Activated CD4-positive, alpha-beta memory T cell treated with anti-CD3 and anti-CD28 coated beads for 36 hours (primary cell): Measurements from ENCODE around the gene NUDT3. TPM values are rescaled to one million over a fixed set of nuclear protein-coding genes. Genes with fewer than 3 reads are reported as not detected.
A peak's percentile ranks its signal among the peaks of the same experiment; 100 is the strongest.

Experiments
- CTCF ChIA-PET: fragments of 350-600 bp; sonication (Branson Sonifier 250); formaldehyde crosslinking; loops from one replicate; lab custom pipeline; 2021; ENCODE audit warnings: antibody characterized with exemption, inconsistent platforms; lab: Charles Lee
- POLR2A ChIA-PET: fragments of 350-600 bp; sonication (Branson Sonifier 250); formaldehyde crosslinking; loops from one replicate; lab custom pipeline; 2021; ENCODE audit warnings: antibody characterized with exemption; lab: Charles Lee
- DNase-seq: peaks from one replicate; pipeline ENCODE4 v3.0.0-alpha.2; 2020
- H3K27ac Mint-ChIP-seq: one replicate; pipeline ENCODE4 v1.8.0; 2021; ENCODE audit warnings: mixed read lengths
- H3K27me3 Mint-ChIP-seq: one replicate; pipeline ENCODE4 v1.8.0; 2021; ENCODE audit warnings: mixed read lengths
- H3K36me3 Mint-ChIP-seq: one replicate; pipeline ENCODE4 v1.8.0; 2021; ENCODE audit warnings: mixed read lengths
- H3K4me1 Mint-ChIP-seq: one replicate; pipeline ENCODE4 v1.8.0; 2021; ENCODE audit warnings: low read depth, mixed read lengths
- H3K4me3 Mint-ChIP-seq: one replicate; pipeline ENCODE4 v1.8.0; 2021; ENCODE audit warnings: mild to moderate bottlenecking, mixed read lengths
- H3K9me3 Mint-ChIP-seq: one replicate; pipeline ENCODE4 v1.8.0; 2021; ENCODE audit warnings: mixed read lengths
- intact Hi-C: fragments of 100-400 bp; cut with micrococcal nuclease; formaldehyde crosslinking; loops from one replicate; pipeline ENCODE4 v1.15.1; 2023
- total RNA-seq, 2 experiments: library from RNA; stranded (reverse); gene quantifications; one replicate each; pipeline ENCODE4 v1.2.3, GENCODE V29; 2021

NUDT3 gene
- total RNA-seq, 2 experiments from 2014 or later: 12.7 to 13.4 TPM

GRCh38 chr6:34243901-34244884 is 148.3 kb downstream of the NUDT3 start:
- Mint-ChIP-seq H3K27ac (peak overlapping the region; percentile 87), H3K27me3 (no peaks in the 10 kb centered on the region), H3K4me3 (no peak overlapping the region), H3K36me3 (peaks cover 61% of the 10 kb centered on the region), H3K9me3 (no peaks in the 10 kb centered on the region), H3K4me1 (peaks cover 90% of the 10 kb centered on the region)
- CTCF ChIA-PET: interaction anchor here (0.6 to 1.1 kb wide), 3 partner anchors 14 to 81 kb away, joined by 3 to 4 read pairs (median 4); no protein-coding TSS in a partner anchor
- peak; percentile 85 for DNase-seq
- intact Hi-C loops: loop anchor here (1.0 to 2.0 kb wide), 2 partner anchors 8 to 47 kb away; partner anchors contain the start of gene HMGA1
- POLR2A ChIA-PET: interaction anchor here (0.7 to 1.5 kb wide), 2 partner anchors 21 to 44 kb away, joined by 3 read pairs; no protein-coding TSS in a partner anchor

- CTCF ChIA-PET: interaction anchor here (1.1 to 2.0 kb wide), 2 partner anchors 47 kb away, joined by 4 to 6 read pairs; no protein-coding TSS in a partner anchor
- Mint-ChIP-seq H3K9me3 (no peaks in the 10 kb centered on the region), H3K27me3 (no peaks in the 10 kb centered on the region), H3K27ac (peak overlapping the region; percentile 87), H3K36me3 (peaks cover 68% of the 10 kb centered on the region), H3K4me1 (peaks cover 97% of the 10 kb centered on the region), H3K4me3 (peak overlapping the region; percentile 12)
- peak; percentile 39 for DNase-seq
- POLR2A ChIA-PET: interaction anchor here (1.5 kb wide), 1 partner anchor 20 kb away, joined by 3 read pairs; no protein-coding TSS in a partner anchor
- intact Hi-C loops: no loop called here
These were observed 149.2 kb downstream of the NUDT3 start for GRCh38 chr6:34243131-34243771.

GRCh38 chr6:34242252-34243130 is 150.0 kb downstream of the NUDT3 start:
- intact Hi-C loops: no loop called here
- H3K27ac Mint-ChIP-seq: peak overlapping the region; percentile 87
- peaks cover 90% of the 10 kb centered on the region for H3K4me1 Mint-ChIP-seq
- H3K4me3 Mint-ChIP-seq: peak overlapping the region; percentile 12
- peaks cover 70% of the 10 kb centered on the region for H3K36me3 Mint-ChIP-seq
- H3K27me3 Mint-ChIP-seq: no peaks in the 10 kb centered on the region
- H3K9me3 Mint-ChIP-seq: no peaks in the 10 kb centered on the region
- DNase-seq: peak; percentile 35
- POLR2A ChIA-PET: interaction anchor here (1.5 kb wide), 1 partner anchor 19 kb away, joined by 3 read pairs; no protein-coding TSS in a partner anchor
- CTCF ChIA-PET: interaction anchor here (2.0 kb wide), 1 partner anchor 47 kb away, joined by 6 read pairs; no protein-coding TSS in a partner anchor

GRCh38 chr6:34241351-34242215 is 150.9 kb downstream of the NUDT3 start:
- ChIA-PET CTCF (interaction anchor here (2.0 kb wide), 1 partner anchor 46 kb away, joined by 6 read pairs; no protein-coding TSS in a partner anchor), POLR2A (interaction anchor here (0.6 kb wide), 1 partner anchor 12 kb away, joined by 6 read pairs; no protein-coding TSS in a partner anchor)
- H3K4me3 Mint-ChIP-seq: no peak overlapping the region
- no peaks in the 10 kb centered on the region for H3K27me3 Mint-ChIP-seq
- no peaks in the 10 kb centered on the region for H3K9me3 Mint-ChIP-seq
- H3K4me1 Mint-ChIP-seq: peaks cover 83% of the 10 kb centered on the region
- H3K36me3 Mint-ChIP-seq: peaks cover 72% of the 10 kb centered on the region
- peak overlapping the region; percentile 69 for H3K27ac Mint-ChIP-seq
- peak; percentile 3 for DNase-seq
- intact Hi-C loops: no loop called here

GRCh38 chr6:34240329-34241248 is 151.9 kb downstream of the NUDT3 start:
- Mint-ChIP-seq H3K27ac (peak overlapping the region; percentile 97), H3K27me3 (no peaks in the 10 kb centered on the region), H3K9me3 (no peaks in the 10 kb centered on the region), H3K4me3 (no peak overlapping the region), H3K4me1 (peaks cover 77% of the 10 kb centered on the region), H3K36me3 (peaks cover 68% of the 10 kb centered on the region)
- intact Hi-C loops: no loop called here
- CTCF ChIA-PET: interaction anchor here (1.0 to 1.1 kb wide), 2 partner anchors 9 to 45 kb away, joined by 3 to 4 read pairs; no protein-coding TSS in a partner anchor
- POLR2A ChIA-PET: interaction anchor here (1.1 kb wide), 1 partner anchor 9 kb away, joined by 3 read pairs; the partner anchor contains the start of gene SMIM29
- DNase-seq: no peak

- no peak overlapping the region for H3K4me3 Mint-ChIP-seq
- peaks cover 70% of the 10 kb centered on the region for H3K4me1 Mint-ChIP-seq
- H3K27ac Mint-ChIP-seq: peak overlapping the region; percentile 97
- intact Hi-C loops: loop anchor here (5.0 to 10.0 kb wide), 4 partner anchors 517 to 1885 kb away; partner anchors contain the start of genes BRD2, PHF1 and SNRPC
- H3K36me3 Mint-ChIP-seq: peaks cover 61% of the 10 kb centered on the region
- CTCF ChIA-PET: interaction anchor here (1.0 to 1.1 kb wide), 2 partner anchors 10 to 44 kb away, joined by 3 to 4 read pairs; no protein-coding TSS in a partner anchor
- H3K27me3 Mint-ChIP-seq: no peaks in the 10 kb centered on the region
- no peak for DNase-seq
- POLR2A ChIA-PET: interaction anchor here (1.1 kb wide), 1 partner anchor 9 kb away, joined by 3 read pairs; the partner anchor contains the start of gene SMIM29
- no peaks in the 10 kb centered on the region for H3K9me3 Mint-ChIP-seq
These were observed 152.6 kb downstream of the NUDT3 start for GRCh38 chr6:34239893-34240292.

- H3K4me1 Mint-ChIP-seq: peaks cover 67% of the 10 kb centered on the region
- H3K36me3 Mint-ChIP-seq: peaks cover 57% of the 10 kb centered on the region
- H3K4me3 Mint-ChIP-seq: peak overlapping the region; percentile 88
- intact Hi-C loops: loop anchor here (5.0 to 10.0 kb wide), 4 partner anchors 518 to 1885 kb away; partner anchors contain the start of genes BRD2, PHF1 and SNRPC
- CTCF ChIA-PET: interaction anchor here (1.1 kb wide), 1 partner anchor 43 kb away, joined by 3 read pairs; no protein-coding TSS in a partner anchor
- peak overlapping the region; percentile 97 for H3K27ac Mint-ChIP-seq
- no peaks in the 10 kb centered on the region for H3K27me3 Mint-ChIP-seq
- POLR2A ChIA-PET: interaction anchor here (1.1 kb wide), 1 partner anchor 10 kb away, joined by 3 read pairs; the partner anchor contains the start of gene SMIM29
- no peak for DNase-seq
- no peaks in the 10 kb centered on the region for H3K9me3 Mint-ChIP-seq
These were observed 153.0 kb downstream of the NUDT3 start for GRCh38 chr6:34239500-34239825.

- ChIA-PET POLR2A (no interaction called here), CTCF (no interaction called here)
- Mint-ChIP-seq H3K36me3 (peaks cover 54% of the 10 kb centered on the region), H3K4me3 (peak overlapping the region; percentile 88), H3K9me3 (no peaks in the 10 kb centered on the region), H3K27ac (peak overlapping the region; percentile 97), H3K4me1 (peaks cover 66% of the 10 kb centered on the region), H3K27me3 (no peaks in the 10 kb centered on the region)
- intact Hi-C loops: loop anchor here (5.0 to 10.0 kb wide), 4 partner anchors 518 to 1886 kb away; partner anchors contain the start of genes BRD2, PHF1 and SNRPC
- peak; percentile 5 for DNase-seq
These were observed 153.6 kb downstream of the NUDT3 start for GRCh38 chr6:34238585-34239499.
